Measurements from ENCODE around the gene MT3.

- TF ChIP-seq, protein P1, sequence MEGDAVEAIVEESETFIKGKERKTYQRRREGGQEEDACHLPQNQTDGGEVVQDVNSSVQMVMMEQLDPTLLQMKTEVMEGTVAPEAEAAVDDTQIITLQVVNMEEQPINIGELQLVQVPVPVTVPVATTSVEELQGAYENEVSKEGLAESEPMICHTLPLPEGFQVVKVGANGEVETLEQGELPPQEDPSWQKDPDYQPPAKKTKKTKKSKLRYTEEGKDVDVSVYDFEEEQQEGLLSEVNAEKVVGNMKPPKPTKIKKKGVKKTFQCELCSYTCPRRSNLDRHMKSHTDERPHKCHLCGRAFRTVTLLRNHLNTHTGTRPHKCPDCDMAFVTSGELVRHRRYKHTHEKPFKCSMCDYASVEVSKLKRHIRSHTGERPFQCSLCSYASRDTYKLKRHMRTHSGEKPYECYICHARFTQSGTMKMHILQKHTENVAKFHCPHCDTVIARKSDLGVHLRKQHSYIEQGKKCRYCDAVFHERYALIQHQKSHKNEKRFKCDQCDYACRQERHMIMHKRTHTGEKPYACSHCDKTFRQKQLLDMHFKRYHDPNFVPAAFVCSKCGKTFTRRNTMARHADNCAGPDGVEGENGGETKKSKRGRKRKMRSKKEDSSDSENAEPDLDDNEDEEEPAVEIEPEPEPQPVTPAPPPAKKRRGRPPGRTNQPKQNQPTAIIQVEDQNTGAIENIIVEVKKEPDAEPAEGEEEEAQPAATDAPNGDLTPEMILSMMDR (conservative IDR thresholded peaks at IDR 0.05): no peak
- TF ChIP-seq EZH2 (IDR thresholded peaks at IDR 0.05; ENCODE audit: low read depth): no peak
These were observed 15.6 kb downstream of the MT3 start for GRCh38 chr16:56604966-56605365.

Measured in PC-9 (cell line).